GM12865 (cell line): ENCODE results near the gene PLEKHA6.

Experiments used
- DNase-seq: peaks from one replicate; pipeline ENCODE4 v3.0.0; 2010; ENCODE audit warnings: low read depth
- H3K4me3 ChIP-seq: 2 replicates; pipeline ENCODE4 v1.5.1; 2011; ENCODE audit warnings: mild to moderate bottlenecking, low read depth, low read length, control low read depth
- TF ChIP-seq, protein P1 (sequence below): IDR thresholded peaks from 2 replicates; pipeline ENCODE4 v1.5.1; 2011; ENCODE audit warnings: low read length, control low read depth, low read depth, inconsistent platforms; ENCODE audit not compliant: insufficient read depth; ENCODE audit errors: missing control alignments

PLEKHA6 gene

DNA sequence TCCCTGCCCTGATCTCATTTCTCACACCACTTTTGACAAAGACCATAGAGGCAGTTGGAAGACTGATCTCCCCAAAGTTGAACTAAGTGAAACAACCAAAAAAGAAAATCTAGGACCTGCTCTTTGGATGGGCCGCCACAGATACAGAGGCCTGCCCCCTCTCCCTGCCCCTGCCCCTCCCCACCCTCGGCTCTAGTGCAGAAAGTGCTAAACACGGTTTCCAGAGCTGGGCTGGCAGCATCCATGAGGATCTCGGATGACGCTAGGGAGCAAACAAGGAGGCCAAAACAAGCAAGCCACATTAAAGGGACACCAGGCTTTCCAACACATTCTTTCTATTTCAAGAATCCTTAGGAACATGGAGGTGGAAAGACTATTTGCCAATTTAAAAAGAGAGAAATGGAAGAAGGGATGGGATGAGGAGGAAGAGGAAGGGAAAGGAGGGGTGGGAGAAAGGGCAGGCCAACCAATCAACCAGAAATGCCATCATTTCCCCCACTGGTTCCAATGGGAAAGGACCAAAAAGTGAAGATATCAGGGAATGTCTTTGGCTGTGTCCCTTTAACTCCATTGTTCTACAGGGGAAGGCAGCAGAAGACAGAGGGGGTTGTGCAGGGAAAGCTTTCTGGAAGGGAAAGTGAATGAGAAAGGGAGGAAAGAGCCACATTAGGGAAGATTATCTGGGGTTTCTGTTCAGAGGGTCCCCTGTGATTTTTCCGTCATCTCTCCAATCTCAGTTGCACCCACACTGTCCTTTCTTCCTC lies 107.6 kb downstream of the PLEKHA6 start:
- no peak for DNase-seq
- no peak overlapping the region for H3K4me3 ChIP-seq
- TF ChIP-seq, protein P1, sequence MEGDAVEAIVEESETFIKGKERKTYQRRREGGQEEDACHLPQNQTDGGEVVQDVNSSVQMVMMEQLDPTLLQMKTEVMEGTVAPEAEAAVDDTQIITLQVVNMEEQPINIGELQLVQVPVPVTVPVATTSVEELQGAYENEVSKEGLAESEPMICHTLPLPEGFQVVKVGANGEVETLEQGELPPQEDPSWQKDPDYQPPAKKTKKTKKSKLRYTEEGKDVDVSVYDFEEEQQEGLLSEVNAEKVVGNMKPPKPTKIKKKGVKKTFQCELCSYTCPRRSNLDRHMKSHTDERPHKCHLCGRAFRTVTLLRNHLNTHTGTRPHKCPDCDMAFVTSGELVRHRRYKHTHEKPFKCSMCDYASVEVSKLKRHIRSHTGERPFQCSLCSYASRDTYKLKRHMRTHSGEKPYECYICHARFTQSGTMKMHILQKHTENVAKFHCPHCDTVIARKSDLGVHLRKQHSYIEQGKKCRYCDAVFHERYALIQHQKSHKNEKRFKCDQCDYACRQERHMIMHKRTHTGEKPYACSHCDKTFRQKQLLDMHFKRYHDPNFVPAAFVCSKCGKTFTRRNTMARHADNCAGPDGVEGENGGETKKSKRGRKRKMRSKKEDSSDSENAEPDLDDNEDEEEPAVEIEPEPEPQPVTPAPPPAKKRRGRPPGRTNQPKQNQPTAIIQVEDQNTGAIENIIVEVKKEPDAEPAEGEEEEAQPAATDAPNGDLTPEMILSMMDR, result no peak

GRCh38 chr1:204251286-204251685 lies 108.4 kb downstream of the PLEKHA6 start:
- no peak overlapping the region for H3K4me3 ChIP-seq
- no peak for DNase-seq
- TF ChIP-seq, protein P1, result no peak

- no peak overlapping the region for H3K4me3 ChIP-seq
- DNase-seq, result no peak
- TF ChIP-seq, protein P1, result no peak
Observed at GRCh38 chr1:204250428-204251030, 109.2 kb downstream of the PLEKHA6 start.

- TF ChIP-seq, protein P1, result no peak
- DNase-seq, result no peak
- H3K4me3 ChIP-seq, result no peak overlapping the region
Observed at GRCh38 chr1:204249736-204250427, 109.8 kb downstream of the PLEKHA6 start.

DNA sequence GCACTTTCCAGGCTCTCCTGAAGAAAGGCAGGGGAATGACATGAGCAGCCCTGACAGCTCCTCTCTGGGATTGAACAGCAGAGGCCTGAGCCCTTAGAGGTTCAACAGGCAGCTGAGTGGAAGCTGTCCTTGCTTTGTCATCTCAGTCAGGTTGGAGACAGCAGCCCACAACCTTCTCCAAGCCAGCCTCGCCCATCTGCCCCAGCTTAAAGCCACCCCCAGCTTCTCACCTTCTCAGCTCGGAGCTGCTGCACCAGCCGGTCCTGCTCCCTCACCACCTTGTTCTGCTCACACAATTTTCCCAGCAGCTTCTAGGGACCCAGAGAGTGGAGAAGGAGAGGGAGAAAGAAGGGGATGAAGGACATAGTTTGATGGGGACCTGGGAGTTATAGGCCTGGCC lies 110.8 kb downstream of the PLEKHA6 start:
- H3K4me3 ChIP-seq, result no peak overlapping the region
- DNase-seq, result no peak
- TF ChIP-seq, protein P1, result no peak

- TF ChIP-seq, protein P1, result no peak
- DNase-seq, result no peak
- H3K4me3 ChIP-seq, result no peak overlapping the region
Observed at GRCh38 chr1:204246876-204247275, 112.9 kb downstream of the PLEKHA6 start.
